Esophagus squamous epithelium (tissue), 5 donors: Measurements from ENCODE around the gene ENGASE. TPM values are rescaled to one million over a fixed set of nuclear protein-coding genes. Genes with fewer than 3 reads are reported as not detected.

Experiments
- DNase-seq: peaks from one replicate; lab custom pipeline; 2025; lab: John Stamatoyannopoulos, UW
- H3K27ac ChIP-seq, 4 donors: fragments of 200-600 bp; sonication (generic); one replicate each; pipeline ENCODE4 v1.5.1; 2016 to 2019; ENCODE audit warnings: mild to moderate bottlenecking in 1 of 4
- H3K27me3 ChIP-seq, 4 donors: fragments of 200-600 bp; sonication (generic); 1 replicate in 3 of 4; 2 replicates in 1 of 4; pipeline versions ENCODE4 v1.5.1 to v1.6.0; 2017 to 2021; ENCODE audit warnings: antibody characterized with exemption in 1 of 4
- H3K36me3 ChIP-seq, 3 donors: fragments of 200-600 bp; sonication (generic); one replicate each; pipeline ENCODE4 v1.5.1; 2016 to 2019
- H3K4me1 ChIP-seq, 3 donors: fragments of 200-600 bp; sonication (generic); one replicate each; pipeline ENCODE4 v1.5.1; 2017 to 2019
- H3K4me3 ChIP-seq, 4 donors: fragments of 200-600 bp; sonication (generic); 1 replicate in 3 of 4; 2 replicates in 1 of 4; pipeline ENCODE4 v1.5.1; 2016 to 2019; ENCODE audit warnings: mild to moderate bottlenecking in 2 of 4, moderate library complexity in 1 of 4
- H3K9me3 ChIP-seq, 3 donors: fragments of 200-600 bp; sonication (generic); one replicate each; pipeline ENCODE4 v1.5.1; 2016 to 2019
- POLR2A ChIP-seq, 4 donors: fragments of 450-650 bp; IDR thresholded peaks; one replicate each; pipeline ENCODE4 v1.6.1; 2017; ENCODE audit warnings: antibody characterized with exemption in 4 of 4, mild to moderate bottlenecking in 4 of 4, moderate library complexity in 3 of 4
- WGBS, 2 donors: methylation state at CpG; one replicate each; pipeline ENCODE4 v1.1.5; 2018; 5-methylcytosine and 5-hydroxymethylcytosine counted together
- intact Hi-C: fragments of 100-400 bp; cut with DNase I; formaldehyde crosslinking; loops from one replicate; pipeline ENCODE4 v1.15.0; 2022
- total RNA-seq, 4 donors: library from RNA; depleted of rRNA; stranded (reverse); fragments of >200 nt; gene quantifications; one replicate each; pipeline ENCODE4 v1.1.0, GENCODE V29; 2016
- TF ChIP-seq, protein P1 (sequence below), 6 experiments: fragments of 450-650 bp in 4 of 6; fragments of 200-600 bp in 2 of 6; sonication (generic) in 2 of 6; IDR thresholded peaks; one replicate each; pipeline ENCODE4 v1.5.1; 2016 to 2019; ENCODE audit warnings: antibody characterized with exemption in 6 of 6, mild to moderate bottlenecking in 4 of 6, moderate library complexity in 4 of 6
- donor health status: DM: yes; HTN: yes; CAD: no.

Gene ENGASE
- total RNA-seq, 4 donors from 2014 or later: 6.0 to 32.2 (median 9.5) TPM

- DNase-seq: no peak
- intact Hi-C loops: no loop called here
- H3K4me3 ChIP-seq: peak overlapping the region in 1 of 4 donors; percentile 26
Measured at GRCh38 chr17:79089720-79090442, 15.3 kb downstream of the ENGASE start.

DNA sequence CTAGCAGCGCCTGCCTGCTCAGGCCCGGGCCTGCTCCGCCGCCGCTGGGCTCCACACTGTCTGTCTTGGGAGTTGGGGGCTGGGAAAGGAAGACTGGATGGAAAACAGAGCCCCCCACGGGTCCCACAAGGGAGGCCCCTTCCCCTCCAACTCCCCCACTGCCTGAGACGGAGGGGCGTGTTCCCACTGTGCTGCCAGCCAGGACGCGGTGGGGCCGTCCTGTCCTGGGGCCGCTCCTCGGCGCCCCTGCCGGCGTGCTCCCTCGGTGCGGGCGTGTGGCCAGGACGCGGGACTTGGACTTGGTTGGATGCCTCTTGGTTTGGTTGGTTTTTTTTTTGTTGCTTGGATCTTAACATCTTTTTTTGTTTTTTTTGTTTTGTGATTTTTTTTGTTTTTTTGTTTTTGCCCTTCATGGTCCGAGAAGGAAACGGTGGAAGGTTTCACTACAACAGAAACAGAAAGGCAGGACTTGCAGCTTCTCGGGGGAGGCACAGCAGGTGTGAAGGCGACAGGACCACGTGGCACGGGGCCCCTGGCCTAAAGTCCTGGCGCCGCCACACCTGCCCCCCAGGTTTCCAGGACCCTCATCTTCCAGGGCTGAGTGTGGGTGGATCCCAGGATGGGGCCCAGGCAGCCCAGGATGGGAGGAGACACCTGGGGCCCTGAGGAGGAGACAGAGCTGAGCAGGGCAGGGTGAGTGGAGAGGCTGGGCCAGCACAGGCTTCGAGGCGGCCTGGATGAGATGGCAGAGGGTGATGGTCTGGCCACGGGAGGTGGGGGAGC is 16.0 kb downstream of the ENGASE start:
- Histone ChIP-seq H3K9me3 (no peaks in the 10 kb centered on the region), H3K4me1 (peaks cover 9 to 26% (median 11%) of the 10 kb centered on the region in 3 donors), H3K36me3 (peaks cover 0 to 18% (median 2%) of the 10 kb centered on the region in 3 donors), H3K27ac (no peak overlapping the region), H3K4me3 (peak overlapping the region in 1 of 4 donors; percentile 26), H3K27me3 (peaks cover 0 to 63% (median 0%) of the 10 kb centered on the region in 4 donors)
- DNase-seq: no peak
- TF ChIP-seq POLR2A (IDR thresholded peaks at IDR 0.05): no peak
- TF ChIP-seq, protein P1, sequence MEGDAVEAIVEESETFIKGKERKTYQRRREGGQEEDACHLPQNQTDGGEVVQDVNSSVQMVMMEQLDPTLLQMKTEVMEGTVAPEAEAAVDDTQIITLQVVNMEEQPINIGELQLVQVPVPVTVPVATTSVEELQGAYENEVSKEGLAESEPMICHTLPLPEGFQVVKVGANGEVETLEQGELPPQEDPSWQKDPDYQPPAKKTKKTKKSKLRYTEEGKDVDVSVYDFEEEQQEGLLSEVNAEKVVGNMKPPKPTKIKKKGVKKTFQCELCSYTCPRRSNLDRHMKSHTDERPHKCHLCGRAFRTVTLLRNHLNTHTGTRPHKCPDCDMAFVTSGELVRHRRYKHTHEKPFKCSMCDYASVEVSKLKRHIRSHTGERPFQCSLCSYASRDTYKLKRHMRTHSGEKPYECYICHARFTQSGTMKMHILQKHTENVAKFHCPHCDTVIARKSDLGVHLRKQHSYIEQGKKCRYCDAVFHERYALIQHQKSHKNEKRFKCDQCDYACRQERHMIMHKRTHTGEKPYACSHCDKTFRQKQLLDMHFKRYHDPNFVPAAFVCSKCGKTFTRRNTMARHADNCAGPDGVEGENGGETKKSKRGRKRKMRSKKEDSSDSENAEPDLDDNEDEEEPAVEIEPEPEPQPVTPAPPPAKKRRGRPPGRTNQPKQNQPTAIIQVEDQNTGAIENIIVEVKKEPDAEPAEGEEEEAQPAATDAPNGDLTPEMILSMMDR (IDR thresholded peaks at IDR 0.05): peak in 2 of 6 experiments; percentile 14 to 24
- WGBS, 2 donors: 19 to 27% methylated on average over 10 to 23 of the region's 32 CpGs
- intact Hi-C loops: no loop called here

More at GRCh38 chr17:79089720-79090442, 15.3 kb downstream of the ENGASE start:
- Histone ChIP-seq H3K36me3 (peaks cover 0 to 25% (median 5%) of the 10 kb centered on the region in 3 donors), H3K27ac (no peak overlapping the region), H3K4me1 (peaks cover 9 to 26% (median 11%) of the 10 kb centered on the region in 3 donors), H3K9me3 (no peaks in the 10 kb centered on the region), H3K27me3 (peaks cover 0 to 56% (median 0%) of the 10 kb centered on the region in 4 donors)
- no peak for TF ChIP-seq POLR2A (IDR thresholded peaks at IDR 0.05)
- TF ChIP-seq, protein P1 (IDR thresholded peaks at IDR 0.05): no peak
- WGBS, 2 donors: 79 to 86% methylated on average over 1 to 4 of the region's 31 CpGs

- Histone ChIP-seq H3K27ac (no peak overlapping the region), H3K4me3 (no peak overlapping the region), H3K9me3 (no peaks in the 10 kb centered on the region), H3K27me3 (peaks cover 0 to 69% (median 0%) of the 10 kb centered on the region in 4 donors), H3K4me1 (peaks cover 9 to 26% (median 11%) of the 10 kb centered on the region in 3 donors), H3K36me3 (peaks cover 0 to 11% (median 0%) of the 10 kb centered on the region in 3 donors)
- intact Hi-C loops: no loop called here
- DNase-seq: no peak
- 50% methylated on average over 2 of the region's 10 CpGs; no CpG with 5 or more reads in 1 of the 2 donors for WGBS, 2 donors
- TF ChIP-seq POLR2A (IDR thresholded peaks at IDR 0.05): no peak
- TF ChIP-seq, protein P1 (IDR thresholded peaks at IDR 0.05): no peak
Measured at GRCh38 chr17:79091226-79091670, 16.6 kb downstream of the ENGASE start.

DNA sequence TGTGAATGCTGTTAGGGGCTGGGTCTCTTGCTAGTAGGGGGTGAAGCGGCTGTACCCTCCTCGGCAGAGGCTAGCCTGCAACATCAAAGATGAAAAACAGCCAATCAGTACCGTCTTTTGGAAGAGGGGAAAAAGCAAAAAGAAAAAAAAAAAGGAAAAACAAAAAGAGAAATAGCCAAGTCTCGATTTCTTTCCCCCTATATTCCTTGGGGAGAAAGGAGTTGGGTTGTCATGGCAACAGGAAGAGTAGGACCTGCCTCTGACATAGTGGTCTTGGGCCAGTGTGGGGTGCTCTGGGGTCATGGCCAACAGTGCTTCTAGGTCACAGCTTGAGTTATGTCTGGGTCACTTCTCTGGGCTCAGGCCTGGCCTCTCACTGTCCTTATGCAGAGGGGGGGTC is 17.9 kb downstream of the ENGASE start:
- Histone ChIP-seq H3K4me3 (no peak overlapping the region), H3K27ac (no peak overlapping the region), H3K9me3 (no peaks in the 10 kb centered on the region), H3K36me3 (no peaks in the 10 kb centered on the region), H3K4me1 (peaks cover 9 to 36% (median 11%) of the 10 kb centered on the region in 3 donors), H3K27me3 (peaks cover 0 to 82% (median 7%) of the 10 kb centered on the region in 4 donors)
- 34 to 60% methylated on average over 2 to 4 of the region's 4 CpGs for WGBS, 2 donors
- intact Hi-C loops: no loop called here
- no peak for TF ChIP-seq POLR2A (IDR thresholded peaks at IDR 0.05)
- TF ChIP-seq, protein P1 (IDR thresholded peaks at IDR 0.05): no peak
- no peak for DNase-seq
